BLaER1 (cell line): ENCODE measurements around the gene ZDHHC4.

Source experiments
- H3K27ac ChIP-seq: shearing (Covaris generic); formaldehyde crosslinking; 2 replicates; pipeline ENCODE4 v1.8.1; 2022
- H3K27me3 ChIP-seq: shearing (Covaris generic); formaldehyde crosslinking; 2 replicates; pipeline ENCODE4 v1.8.1; 2022
- H3K36me3 ChIP-seq: shearing (Covaris generic); formaldehyde crosslinking; 2 replicates; pipeline ENCODE4 v1.8.1; 2022
- H3K4me1 ChIP-seq: shearing (Covaris generic); formaldehyde crosslinking; 2 replicates; pipeline ENCODE4 v1.8.1; 2022
- H3K4me2 ChIP-seq: shearing (Covaris generic); formaldehyde crosslinking; 2 replicates; pipeline ENCODE4 v1.8.1; 2022
- H3K4me3 ChIP-seq: shearing (Covaris generic); formaldehyde crosslinking; 2 replicates; pipeline ENCODE4 v1.8.1; 2022
- H3K9ac ChIP-seq: shearing (Covaris generic); formaldehyde crosslinking; 2 replicates; pipeline ENCODE4 v1.8.1; 2022
- H3K9me3 ChIP-seq: shearing (Covaris generic); formaldehyde crosslinking; 2 replicates; pipeline ENCODE4 v1.8.1; 2022
- H4K20me1 ChIP-seq: shearing (Covaris generic); formaldehyde crosslinking; 2 replicates; pipeline ENCODE4 v1.8.1; 2022
- Cebpa-rat ChIP-seq: shearing (Covaris generic); IDR thresholded peaks from 2 replicates; pipeline ENCODE4 v1.8.1; 2022

The ZDHHC4 gene

GRCh38 chr7:6577369-6578113, at the start of gene ZDHHC4:
Gene ZDHHC4, plus strand, starts transcription at chr7:6577454. Its CDS starts 3,108 bp downstream, at chr7:6580562.
- H3K4me2 ChIP-seq, result peak within 1 kb of the TSS; percentile 87
- H3K4me1 ChIP-seq, result peaks cover 95% of the 10 kb centered on the region
- no peak for TF ChIP-seq Cebpa-rat
- H4K20me1 ChIP-seq, result no peaks in the 10 kb centered on the region
- peak within 1 kb of the TSS; percentile 74 for H3K4me3 ChIP-seq
- peak within 1 kb of the TSS; percentile 95 for H3K27ac ChIP-seq
- no peaks in the 10 kb centered on the region for H3K27me3 ChIP-seq
- H3K9ac ChIP-seq, result peak within 1 kb of the TSS; percentile 91
- H3K36me3 ChIP-seq, result peaks cover 2% of the 10 kb centered on the region; the same call in 1 of the 2 replicates
- H3K9me3 ChIP-seq, result peaks cover 3% of the 10 kb centered on the region; the same call in 1 of the 2 replicates

- peak overlapping the region; percentile 98 for H3K4me2 ChIP-seq
- TF ChIP-seq Cebpa-rat, result no peak
- no peaks in the 10 kb centered on the region for H3K9me3 ChIP-seq
- peak overlapping the region; percentile 62 for H3K27ac ChIP-seq
- H3K36me3 ChIP-seq, result peaks cover 27% of the 10 kb centered on the region
- H4K20me1 ChIP-seq, result peaks cover 66% of the 10 kb centered on the region
- peak overlapping the region; percentile 95 for H3K9ac ChIP-seq
- no peaks in the 10 kb centered on the region for H3K27me3 ChIP-seq
- peak overlapping the region; percentile 94 for H3K4me3 ChIP-seq
- peaks cover 58% of the 10 kb centered on the region for H3K4me1 ChIP-seq
Observed at GRCh38 chr7:6528401-6529130, 48.7 kb upstream of the ZDHHC4 start.

- Histone ChIP-seq H3K9me3 (no peaks in the 10 kb centered on the region), H3K4me1 (peaks cover 68% of the 10 kb centered on the region), H3K9ac (peak overlapping the region; percentile 95), H3K27me3 (no peaks in the 10 kb centered on the region), H3K36me3 (peaks cover 16% of the 10 kb centered on the region), H4K20me1 (peaks cover 55% of the 10 kb centered on the region), H3K4me2 (peak overlapping the region; percentile 98), H3K4me3 (peak overlapping the region; percentile 94), H3K27ac (peak overlapping the region; percentile 96)
- no peak for TF ChIP-seq Cebpa-rat
Observed at GRCh38 chr7:6529643-6530042, 47.6 kb upstream of the ZDHHC4 start.

- peak overlapping the region; percentile 98 for H3K4me2 ChIP-seq
- peak overlapping the region; percentile 94 for H3K4me3 ChIP-seq
- H3K4me1 ChIP-seq, result peaks cover 78% of the 10 kb centered on the region
- peaks cover 4% of the 10 kb centered on the region for H3K36me3 ChIP-seq
- no peak for TF ChIP-seq Cebpa-rat
- H4K20me1 ChIP-seq, result peaks cover 45% of the 10 kb centered on the region
- peak overlapping the region; percentile 96 for H3K27ac ChIP-seq
- peak overlapping the region; percentile 95 for H3K9ac ChIP-seq
- H3K27me3 ChIP-seq, result no peaks in the 10 kb centered on the region
- H3K9me3 ChIP-seq, result no peaks in the 10 kb centered on the region
Observed at GRCh38 chr7:6530626-6531491, 46.4 kb upstream of the ZDHHC4 start.

- Histone ChIP-seq H3K4me1 (peaks cover 77% of the 10 kb centered on the region), H4K20me1 (peaks cover 37% of the 10 kb centered on the region), H3K9me3 (no peaks in the 10 kb centered on the region), H3K27me3 (no peaks in the 10 kb centered on the region), H3K9ac (peak overlapping the region; percentile 95), H3K4me3 (peak overlapping the region; percentile 94), H3K27ac (peak overlapping the region; percentile 96), H3K36me3 (no peaks in the 10 kb centered on the region), H3K4me2 (peak overlapping the region; percentile 98)
- TF ChIP-seq Cebpa-rat, result no peak
Observed at GRCh38 chr7:6531492-6532279, 45.6 kb upstream of the ZDHHC4 start.

- no peaks in the 10 kb centered on the region for H3K27me3 ChIP-seq
- H3K9ac ChIP-seq, result peak overlapping the region; percentile 95
Observed at GRCh38 chr7:6532516-6532915, 44.7 kb upstream of the ZDHHC4 start.

GRCh38 chr7:6533893-6534495, 43.3 kb upstream of the ZDHHC4 start:
- Histone ChIP-seq H3K36me3 (no peaks in the 10 kb centered on the region), H3K27me3 (no peaks in the 10 kb centered on the region), H3K4me1 (peaks cover 75% of the 10 kb centered on the region), H3K4me2 (peak overlapping the region; percentile 98), H4K20me1 (peaks cover 13% of the 10 kb centered on the region), H3K9ac (peak overlapping the region; percentile 95), H3K27ac (peak overlapping the region; percentile 96), H3K4me3 (peak overlapping the region; percentile 94), H3K9me3 (no peaks in the 10 kb centered on the region)
- TF ChIP-seq Cebpa-rat, result no peak

More at GRCh38 chr7:6532516-6532915, 44.7 kb upstream of the ZDHHC4 start:
- peak overlapping the region; percentile 96 for H3K27ac ChIP-seq
- peaks cover 75% of the 10 kb centered on the region for H3K4me1 ChIP-seq
- peak overlapping the region; percentile 94 for H3K4me3 ChIP-seq
- no peaks in the 10 kb centered on the region for H3K9me3 ChIP-seq
- TF ChIP-seq Cebpa-rat, result no peak
- peaks cover 28% of the 10 kb centered on the region for H4K20me1 ChIP-seq
- H3K4me2 ChIP-seq, result peak overlapping the region; percentile 98
- H3K36me3 ChIP-seq, result no peaks in the 10 kb centered on the region
